RWPE2 (cell line): ENCODE measurements around the gene UBE2R2.

Source experiments
- ATAC-seq: fragments of 200-7000 bp; cut with Tn5 transposase; 3 replicates; pipeline ENCODE4 v1.9.1; 2021; ENCODE audit warnings: low read depth
- DNase-seq: peaks from one replicate; pipeline ENCODE4 v3.0.0-alpha.2; 2020; ENCODE audit warnings: low spot score
- H3K27ac ChIP-seq: fragments of 450-650 bp; 2 replicates; pipeline ENCODE4 v1.5.1; 2017; ENCODE audit warnings: mild to moderate bottlenecking; ENCODE audit not compliant: poor library complexity, severe bottlenecking
- H3K27me3 ChIP-seq: fragments of 250-450 bp; sonication (Bioruptor Pico); 2 replicates; pipeline ENCODE4 v1.5.1; 2021; ENCODE audit warnings: mild to moderate bottlenecking, moderate library complexity; ENCODE audit not compliant: insufficient read depth, poor library complexity, severe bottlenecking
- H3K36me3 ChIP-seq: fragments of 250-450 bp; sonication (Bioruptor Pico); 2 replicates; pipeline ENCODE4 v1.5.1; 2020; ENCODE audit warnings: low read depth, mild to moderate bottlenecking, moderate library complexity
- H3K4me1 ChIP-seq: fragments of 250-450 bp; sonication (Bioruptor Pico); 2 replicates; pipeline ENCODE4 v1.5.1; 2021; ENCODE audit warnings: mild to moderate bottlenecking, moderate library complexity; ENCODE audit not compliant: insufficient read depth, poor library complexity, severe bottlenecking
- H3K4me3 ChIP-seq: fragments of 250-450 bp; sonication (Bioruptor Pico); 2 replicates; pipeline ENCODE4 v1.5.1; 2021; ENCODE audit warnings: mild to moderate bottlenecking, moderate library complexity; ENCODE audit not compliant: severe bottlenecking
- H3K9me3 ChIP-seq: fragments of 250-450 bp; sonication (Bioruptor Pico); 2 replicates; pipeline ENCODE4 v1.5.1; 2021; ENCODE audit warnings: mild to moderate bottlenecking, moderate library complexity; ENCODE audit not compliant: severe bottlenecking
- CTCF ChIP-seq: fragments of 450-650 bp; IDR thresholded peaks from one replicate; pipeline ENCODE4 v1.5.1; 2017; ENCODE audit warnings: mild to moderate bottlenecking, moderate library complexity; ENCODE audit not compliant: poor library complexity, severe bottlenecking

The UBE2R2 gene

DNA sequence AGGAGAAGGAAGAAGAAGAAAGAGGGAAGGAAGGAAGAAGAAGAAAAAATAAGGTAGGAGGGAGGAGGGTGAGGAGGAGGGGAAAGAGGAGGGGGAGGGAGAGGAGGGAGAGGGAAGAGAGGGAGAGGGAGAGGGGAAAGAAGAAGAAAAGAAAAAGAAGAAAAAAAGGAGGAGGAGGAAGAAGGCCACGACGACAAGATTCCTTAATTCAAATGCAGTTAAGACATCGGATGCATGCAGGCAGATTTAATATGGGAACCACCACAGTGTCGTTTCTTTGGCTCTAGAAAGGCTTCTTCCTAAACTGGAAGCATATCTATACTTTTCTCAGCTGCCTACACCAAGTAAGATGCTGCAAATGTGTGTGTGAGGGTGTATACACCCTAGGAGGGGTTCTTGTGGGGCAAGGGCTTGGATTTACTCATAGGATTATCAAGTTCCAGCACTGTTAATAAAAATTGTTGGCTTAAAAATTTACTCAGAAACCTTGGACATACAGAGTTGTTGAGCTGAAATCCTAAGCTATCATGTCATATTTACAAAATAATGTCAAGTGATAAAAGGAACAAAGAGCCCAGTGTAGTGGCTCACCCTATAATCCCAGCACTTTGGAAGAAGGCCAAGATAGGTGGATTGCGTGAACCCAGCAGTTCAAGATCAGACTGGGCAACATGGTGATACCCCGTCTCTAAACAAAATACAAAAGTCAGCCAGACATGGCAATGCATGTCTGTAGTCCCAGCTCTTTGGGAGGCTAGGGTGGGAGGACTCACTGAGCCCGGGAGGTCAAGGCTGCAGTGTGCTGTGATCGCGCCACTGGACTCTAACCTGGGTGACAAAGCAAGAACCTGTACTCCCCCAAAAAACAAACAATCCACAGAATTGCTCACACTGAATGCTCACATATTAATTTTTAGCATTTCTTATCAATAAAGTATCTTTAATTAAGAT, 123.2 kb downstream of the UBE2R2 start:
- Histone ChIP-seq H3K4me1 (peaks cover 11% of the 10 kb centered on the region), H3K36me3 (peaks cover 78% of the 10 kb centered on the region), H3K9me3 (no peaks in the 10 kb centered on the region), H3K27ac (peak overlapping the region; percentile 52), H3K27me3 (no peaks in the 10 kb centered on the region), H3K4me3 (no peak overlapping the region)
- ATAC-seq (peak; percentile 72), DNase-seq (no peak)
- TF ChIP-seq CTCF: no peak

GRCh38 chr9:33942471-33943083, 125.6 kb downstream of the UBE2R2 start:
- DNase-seq: no peak
- Histone ChIP-seq H3K27ac (peak overlapping the region; percentile 39), H3K4me3 (no peak overlapping the region), H3K9me3 (no peaks in the 10 kb centered on the region), H3K27me3 (no peaks in the 10 kb centered on the region), H3K4me1 (peaks cover 25% of the 10 kb centered on the region), H3K36me3 (peaks cover 80% of the 10 kb centered on the region)
- ATAC-seq: peak; percentile 48; the same call in 1 of the 3 replicates
- TF ChIP-seq CTCF: peak; percentile 35

DNA sequence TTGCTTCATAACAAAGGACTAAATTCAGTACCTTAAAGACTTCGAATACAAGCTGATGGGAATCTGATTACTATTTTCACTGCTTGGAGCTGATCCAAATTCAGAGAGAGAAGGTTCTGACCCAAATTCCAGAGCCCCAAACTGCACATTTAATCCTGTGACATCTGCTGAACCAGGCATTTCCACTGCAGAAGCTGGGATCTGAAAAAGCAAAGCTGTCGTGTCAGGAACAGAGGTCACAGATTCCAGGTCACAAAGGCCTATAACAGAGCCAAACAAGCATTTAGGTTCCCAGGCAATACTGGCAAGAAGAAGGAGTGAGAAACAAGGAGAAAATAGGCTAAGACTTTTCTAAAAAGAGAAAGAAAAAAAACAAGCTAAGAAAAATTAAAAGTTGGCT, 126.4 kb downstream of the UBE2R2 start:
- no peaks in the 10 kb centered on the region for H3K27me3 ChIP-seq
- peak overlapping the region; percentile 39 for H3K27ac ChIP-seq
- ATAC-seq: no peak
- DNase-seq: no peak
- H3K4me1 ChIP-seq: peaks cover 26% of the 10 kb centered on the region
- H3K4me3 ChIP-seq: no peak overlapping the region
- TF ChIP-seq CTCF: no peak
- peaks cover 79% of the 10 kb centered on the region for H3K36me3 ChIP-seq
- H3K9me3 ChIP-seq: no peaks in the 10 kb centered on the region

DNA sequence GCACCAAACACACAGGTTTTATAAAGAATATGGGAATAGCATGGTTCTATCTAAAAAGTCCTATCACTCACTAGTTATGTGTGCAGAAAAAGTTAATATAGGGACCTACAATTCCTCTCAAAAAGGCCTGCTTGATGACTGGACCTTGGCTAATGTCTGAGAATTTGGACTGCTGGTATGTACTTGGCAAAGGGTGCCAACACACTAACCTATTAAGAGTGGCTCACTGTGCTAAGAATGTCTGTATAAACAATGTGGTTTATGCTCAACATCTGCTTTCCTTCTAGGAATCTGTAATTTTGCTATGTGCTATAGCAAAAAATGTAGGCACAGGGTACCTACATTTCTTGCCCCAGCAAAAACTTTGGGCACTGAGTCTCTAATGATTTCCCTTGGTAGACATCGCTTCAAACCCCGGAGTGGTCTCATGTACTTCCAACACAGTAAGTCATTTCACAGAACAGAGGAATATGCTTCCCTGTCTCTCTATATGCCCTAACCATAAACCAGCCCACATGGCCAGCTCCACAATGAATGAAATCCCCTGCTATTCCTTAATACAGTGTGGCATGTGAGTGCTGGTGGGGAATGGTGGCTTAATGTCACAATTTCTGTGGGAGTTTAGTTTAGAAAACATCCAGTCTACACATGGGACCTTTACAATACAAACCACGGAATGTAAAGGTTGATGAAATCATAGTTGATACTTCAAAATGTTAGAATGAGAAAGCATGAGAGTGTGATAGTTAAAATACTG, 130.0 kb downstream of the UBE2R2 start:
- no peaks in the 10 kb centered on the region for H3K9me3 ChIP-seq
- no peaks in the 10 kb centered on the region for H3K27me3 ChIP-seq
- peak overlapping the region; percentile 96 for H3K27ac ChIP-seq
- H3K4me3 ChIP-seq: no peak overlapping the region
- TF ChIP-seq CTCF: no peak
- H3K4me1 ChIP-seq: peaks cover 19% of the 10 kb centered on the region
- H3K36me3 ChIP-seq: peaks cover 79% of the 10 kb centered on the region
- no peak for DNase-seq
- peak; percentile 93 for ATAC-seq
